T-helper 1 cell treated with Interleukin-12 subunit alpha and Interleukin-12 subunit beta and Interleukin-4 antibody, amounts not matched to agents 30 ng/mL and 1 ng/mL, for 36 hours (primary cell): ENCODE measurements around the gene OPN1MW3. TPM values are rescaled to one million over a fixed set of nuclear protein-coding genes. Genes with fewer than 3 reads are reported as not detected.
"Not testable (repeated sequence)": the region's sequence is repeated elsewhere in the genome, so short reads cannot be mapped to it uniquely, and the experiment has no call there.

Experiments
- intact Hi-C: fragments of 100-400 bp; cut with micrococcal nuclease; formaldehyde crosslinking; loops from one replicate; pipeline ENCODE4 v1.15.1; 2024
- total RNA-seq: library from RNA; stranded (reverse); gene quantifications from 2 replicates; pipeline ENCODE4 v1.2.3, GENCODE V29; 2022

OPN1MW3 gene
- total RNA-seq, 1 donor from 2014 or later = not detected

- intact Hi-C loops = no loop called here
Observed at GRCh38 chrX:154295664-154296310, 38.4 kb downstream of the OPN1MW3 start, which contains the start of gene TKTL1. TKTL1 (plus strand) TSS chrX:154295795; CDS start chrX:154295860, 65 bp downstream.

DNA sequence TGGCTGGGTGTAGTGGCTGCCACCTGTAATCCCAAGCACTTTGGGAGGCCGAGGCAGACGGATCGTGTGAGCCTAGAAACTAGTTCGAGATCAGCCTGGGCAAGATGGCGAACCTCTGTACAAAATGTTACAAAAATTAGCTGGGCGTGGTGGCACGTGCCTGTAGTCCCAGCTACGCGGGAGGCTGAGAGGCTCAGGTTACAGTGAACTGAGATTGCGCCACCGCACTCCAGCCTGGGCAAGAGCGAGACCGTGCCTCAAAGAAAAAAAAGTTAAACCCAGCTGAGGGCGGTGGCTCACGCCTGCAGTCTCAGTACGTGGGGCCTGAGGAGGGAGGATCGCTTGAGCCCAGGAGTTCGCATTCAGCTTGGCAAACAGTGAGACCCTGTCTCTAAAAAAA is 39.3 kb downstream of the OPN1MW3 start:
- intact Hi-C loops = no loop called here

DNA sequence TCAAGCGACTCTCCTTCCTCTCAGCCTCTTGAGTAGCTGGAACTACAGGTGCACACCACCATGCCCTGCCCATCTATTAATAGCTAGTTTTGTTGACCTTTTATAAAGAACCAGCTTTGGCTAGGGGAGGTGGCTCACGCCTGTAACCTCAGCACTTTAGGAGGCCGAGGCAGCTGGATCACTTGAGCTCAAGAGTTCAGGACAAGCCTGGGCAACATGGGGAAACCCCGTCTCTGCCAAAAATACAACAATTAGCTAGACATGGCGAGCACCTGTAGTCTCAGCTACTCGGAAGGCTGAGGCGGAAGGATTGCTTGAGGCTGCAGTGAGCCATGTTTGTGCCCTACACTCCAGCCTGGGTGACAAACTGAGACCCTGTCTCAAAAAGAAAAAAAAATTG is 40.9 kb downstream of the OPN1MW3 start:
- intact Hi-C loops = no loop called here

DNA sequence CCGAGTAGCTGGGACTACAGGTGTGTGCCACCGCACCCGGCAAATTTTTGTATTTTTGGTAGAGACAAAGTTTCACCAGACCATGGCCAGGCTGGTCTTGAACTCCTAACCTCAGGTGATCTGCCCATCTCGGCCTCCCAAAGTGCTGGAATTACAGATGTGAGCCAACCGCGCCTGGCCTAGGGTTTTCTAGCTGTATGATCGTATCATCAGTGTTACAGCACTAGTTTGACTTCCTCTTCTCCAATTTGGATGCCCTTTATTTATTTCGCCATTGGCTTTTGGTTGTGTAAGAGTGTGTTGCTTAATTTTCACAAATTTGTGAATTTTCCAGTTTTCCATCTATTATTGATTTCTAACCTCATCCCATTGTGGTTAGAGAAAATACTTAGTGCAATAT is 43.4 kb downstream of the OPN1MW3 start:
- intact Hi-C loops = no loop called here

DNA sequence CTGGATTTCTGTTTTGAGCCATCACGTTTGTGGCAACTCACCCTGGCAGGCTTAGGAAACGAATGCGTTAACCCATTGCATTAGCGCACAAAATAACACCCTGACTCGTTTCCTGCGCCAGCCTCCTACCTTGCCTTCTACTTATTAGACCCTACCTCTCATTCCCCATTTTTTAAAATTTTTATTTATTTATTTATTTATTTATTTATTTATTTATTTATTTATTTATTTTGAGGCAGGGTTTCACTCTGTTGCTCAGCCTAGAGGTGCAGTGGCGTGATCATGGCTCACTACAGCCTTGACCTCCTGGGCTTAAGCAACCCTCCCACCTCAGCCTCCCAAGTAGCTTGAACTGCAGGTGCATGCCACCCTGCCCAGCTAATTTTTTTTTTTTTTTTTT is 45.6 kb downstream of the OPN1MW3 start:
- intact Hi-C loops = not testable (repeated sequence)

DNA sequence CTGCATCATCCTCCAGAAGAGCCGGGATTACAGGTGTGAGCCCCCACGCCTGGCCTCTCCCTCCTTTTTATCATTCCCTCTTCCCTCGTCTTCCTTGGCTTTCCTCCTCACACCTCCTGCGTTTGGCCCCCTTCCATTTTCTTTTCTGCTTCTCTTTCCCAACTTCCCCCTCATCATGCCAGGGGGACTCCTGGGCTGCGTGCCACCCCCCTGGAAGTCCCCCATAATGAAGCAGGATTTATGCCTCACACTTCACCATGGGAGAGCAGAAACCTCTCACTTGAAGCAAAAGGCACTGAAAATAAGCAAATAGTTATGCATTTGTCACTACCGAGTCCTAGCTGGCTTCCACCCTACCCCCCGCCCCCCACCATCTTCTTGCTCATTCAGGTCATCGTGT is 46.1 kb downstream of the OPN1MW3 start:
- intact Hi-C loops = no loop called here

- intact Hi-C loops = no loop called here
Observed at GRCh38 chrX:154304846-154305245, 47.5 kb downstream of the OPN1MW3 start.

DNA sequence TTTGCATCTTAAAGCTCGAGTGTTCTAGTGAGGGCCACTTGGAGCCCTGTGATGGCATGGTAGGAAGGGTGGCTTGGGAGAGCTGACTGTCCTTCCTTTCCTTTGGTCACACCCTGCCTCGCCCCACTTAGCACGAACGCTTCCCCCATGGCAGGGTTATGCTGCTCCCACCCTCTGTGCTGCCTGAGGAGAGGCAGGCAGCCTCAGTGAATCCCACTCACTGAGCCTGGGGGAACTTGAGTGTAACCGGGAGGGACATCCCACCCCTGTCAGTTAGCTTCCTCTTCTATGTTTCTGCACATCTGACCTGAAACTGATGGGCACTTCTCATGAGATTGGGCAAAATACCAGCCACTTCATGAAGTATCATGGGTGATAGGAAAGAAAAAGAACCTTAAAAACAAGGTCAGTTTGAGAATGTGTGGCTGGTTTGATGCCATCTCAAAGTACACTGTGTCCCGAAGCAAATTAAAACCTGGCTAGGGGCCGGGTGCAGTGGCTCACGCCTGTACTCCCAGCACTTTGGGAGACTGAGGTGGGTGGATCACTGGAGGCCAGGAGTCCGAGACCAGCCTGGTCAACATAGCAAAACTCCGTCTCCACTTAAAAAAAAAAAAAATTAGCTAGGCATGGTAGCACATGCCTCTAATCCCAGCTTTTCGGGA is 48.3 kb downstream of the OPN1MW3 start:
- intact Hi-C loops = no loop called here

DNA sequence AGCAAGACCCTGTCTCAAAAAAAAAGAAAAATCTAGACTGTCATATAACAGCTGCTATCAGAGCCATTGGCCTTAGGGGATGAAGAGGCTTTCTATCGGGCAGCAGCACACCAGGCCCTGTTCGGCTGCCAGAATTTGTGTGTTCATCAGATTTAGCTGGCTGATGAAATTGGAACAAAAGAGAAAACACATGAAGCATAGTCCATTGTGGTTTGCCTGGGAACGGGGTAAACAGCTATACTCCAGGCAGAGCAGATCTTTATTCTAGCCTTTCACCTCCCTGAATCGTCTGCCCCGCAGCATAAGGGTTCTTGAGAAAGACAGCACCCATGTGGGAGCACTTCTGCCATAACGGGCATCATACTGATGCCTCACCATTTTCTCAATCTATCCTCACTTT is 49.8 kb downstream of the OPN1MW3 start:
- intact Hi-C loops = no loop called here

GRCh38 chrX:154308108-154308946 is 50.9 kb downstream of the OPN1MW3 start:
- intact Hi-C loops = loop anchor here (1.0 to 2.0 kb wide), 3 partner anchors 19 to 172 kb away; no protein-coding TSS in a partner anchor

GRCh38 chrX:154309041-154309775 is 51.8 kb downstream of the OPN1MW3 start:
- intact Hi-C loops = loop anchor here (2.0 kb wide), 1 partner anchor 60 kb away; no protein-coding TSS in a partner anchor

GRCh38 chrX:154310616-154311536 is 53.5 kb downstream of the OPN1MW3 start:
- intact Hi-C loops = no loop called here

- intact Hi-C loops = no loop called here
Observed at GRCh38 chrX:154312116-154312515, 54.7 kb downstream of the OPN1MW3 start.

DNA sequence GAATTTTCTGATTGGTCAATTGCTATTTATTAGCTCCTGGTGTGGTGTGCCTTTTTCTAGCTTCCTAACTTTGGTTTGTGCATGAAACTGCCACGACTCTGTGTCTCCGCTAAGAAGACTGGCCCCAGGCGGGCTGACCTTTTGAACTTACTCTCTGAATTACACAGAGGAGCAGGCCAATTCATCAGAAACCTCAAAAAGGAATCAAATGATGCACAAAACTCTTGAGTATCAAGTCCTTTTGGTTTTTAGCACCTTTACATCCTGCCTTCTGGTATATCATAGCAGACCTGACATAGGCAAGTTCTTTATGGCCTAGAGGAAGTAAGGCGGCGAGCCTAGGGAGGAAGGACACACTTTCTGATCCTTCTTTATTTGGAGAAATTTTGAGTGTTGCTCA is 55.8 kb downstream of the OPN1MW3 start:
- intact Hi-C loops = no loop called here

GRCh38 chrX:154315416-154315815 is 58.0 kb downstream of the OPN1MW3 start:
- intact Hi-C loops = no loop called here

DNA sequence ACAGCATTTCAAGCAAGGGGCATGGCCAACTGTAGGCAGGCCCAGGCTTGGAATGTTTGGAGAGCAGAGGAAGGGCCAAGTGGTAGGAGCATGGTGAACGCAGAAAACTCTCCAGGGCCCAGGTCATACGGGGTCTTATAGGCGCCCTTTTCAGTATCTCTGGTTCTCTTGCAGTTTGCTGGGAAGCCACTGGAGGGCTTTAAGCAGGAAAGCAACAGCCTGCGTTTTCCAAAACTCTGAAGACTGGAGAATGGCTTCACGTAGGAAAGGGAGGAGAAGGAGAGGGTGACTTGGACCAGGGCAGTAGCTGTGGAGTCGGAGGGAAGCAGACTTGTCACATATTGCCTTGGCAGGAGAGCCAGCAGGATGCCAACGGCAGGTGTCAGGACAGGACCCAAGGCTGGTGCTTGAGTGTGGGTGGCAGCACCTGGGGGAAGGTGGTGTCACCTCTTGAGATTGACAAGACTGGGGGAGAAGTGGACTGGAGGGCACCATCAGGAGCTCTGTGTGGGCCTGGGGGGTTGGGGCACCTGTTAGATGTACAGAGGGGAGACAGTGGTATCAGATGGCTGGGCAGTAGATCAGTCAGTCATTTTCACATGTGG is 60.1 kb downstream of the OPN1MW3 start:
- intact Hi-C loops = no loop called here

DNA sequence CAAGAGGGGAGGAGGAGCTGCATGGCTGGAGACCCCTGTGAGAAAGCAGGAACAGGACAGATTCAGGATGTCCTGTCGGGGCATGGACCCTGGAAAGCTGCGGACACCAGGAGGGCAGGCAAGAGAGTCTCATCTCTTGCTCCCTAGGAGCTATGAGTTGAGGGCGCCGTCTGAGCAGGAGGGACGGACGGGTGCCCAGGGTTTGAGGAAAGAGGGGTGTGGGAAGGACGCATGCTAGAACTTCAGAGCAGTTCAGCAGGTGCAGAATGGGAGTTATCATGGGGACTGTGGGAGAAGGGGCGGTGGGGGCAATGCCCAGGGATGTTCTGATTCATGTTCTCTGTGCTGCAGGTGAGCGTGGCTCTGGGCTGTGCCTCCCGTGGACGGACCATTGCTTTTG is 63.0 kb downstream of the OPN1MW3 start:
- intact Hi-C loops = no loop called here
